HCT116 (cell line): Measurements from ENCODE around the gene APBA2. TPM values are rescaled to one million over a fixed set of nuclear protein-coding genes. Genes with fewer than 3 reads are reported as not detected.

Source experiments
- ATAC-seq: fragments of 200-7000 bp; cut with Tn5 transposase; 2 replicates; pipeline ENCODE4 v1.9.1; 2020; ENCODE audit warnings: mild to moderate bottlenecking, moderate library complexity
- BruUV-seq: library from RNA; stranded (reverse); fragments of 400-500 nt; replicated peaks from 2 replicates; lab custom pipeline; 2021; lab: Mats Ljungman, UMichigan
- CTCF ChIA-PET: fragments of 300-600 bp; sonication (Branson Sonifier 250); formaldehyde crosslinking; loops from one replicate; lab custom pipeline; 2021; ENCODE audit warnings: antibody characterized with exemption; lab: Charles Lee
- POLR2A ChIA-PET: fragments of 300-600, 350-600 bp; sonication (Branson Sonifier 250); formaldehyde crosslinking; loops from one replicate; lab custom pipeline; 2021; ENCODE audit warnings: antibody characterized with exemption; lab: Charles Lee
- RAD21 ChIA-PET, 2 experiments: fragments of 300-600 bp; sonication (Branson Sonifier 250); formaldehyde crosslinking; loops; one replicate each; lab custom pipeline; 2023; ENCODE audit warnings: low total read pairs in 2 of 2; ENCODE audit not compliant: uncharacterized antibody in 2 of 2, unreplicated experiment in 2 of 2, low non-redundant PET in 1 of 2; lab: Charles Lee
- DNase-seq: peaks from one replicate; pipeline ENCODE4 v3.0.0-alpha.2; 2010; ENCODE audit warnings: low read depth, low spot score
- H2AFZ ChIP-seq: fragments of 200-600 bp; shearing (Covaris generic), sonication (generic); 2 replicates; pipeline ENCODE4 v1.6.1; 2017; ENCODE audit warnings: low read depth, mixed run types, mixed read lengths, antibody characterized with exemption, low read length; ENCODE audit not compliant: poor library complexity, severe bottlenecking
- H3K27ac ChIP-seq: 2 replicates; pipeline ENCODE4 v1.5.1; 2012; ENCODE audit warnings: low read depth, low read length
- H3K27me3 ChIP-seq: fragments of 200-600 bp; sonication (generic); 2 replicates; pipeline ENCODE4 v1.6.1; 2016; ENCODE audit warnings: mixed run types, low read length, mixed read lengths; ENCODE audit not compliant: insufficient read depth
- H3K36me3 ChIP-seq, 2 experiments: fragments of 200-500 bp in 1 of 2; fragments of 200-600 bp in 1 of 2; sonication (Bioruptor generic) in 1 of 2; sonication (generic) in 1 of 2; 2 replicates each; pipeline versions ENCODE4 v1.5.1 to v1.6.1; 2014 to 2016; ENCODE audit warnings: low read length in 2 of 2, inconsistent platforms in 1 of 2, mixed read lengths in 1 of 2, mixed run types in 1 of 2; ENCODE audit not compliant: insufficient read depth in 2 of 2, control insufficient read depth in 1 of 2
- H3K4me1 ChIP-seq, 2 experiments: fragments of 200-600 bp in 1 of 2; sonication (generic) in 1 of 2; 2 replicates each; pipeline versions ENCODE4 v1.5.1 to v1.6.1; 2012 to 2017; ENCODE audit warnings: low read length in 2 of 2, inconsistent platforms in 1 of 2, mild to moderate bottlenecking in 1 of 2, mixed read lengths in 1 of 2, mixed run types in 1 of 2, moderate library complexity in 1 of 2; ENCODE audit not compliant: insufficient read depth in 2 of 2, control insufficient read depth in 1 of 2
- H3K4me2 ChIP-seq: fragments of 200-600 bp; sonication (generic); 2 replicates; pipeline ENCODE4 v1.6.1; 2017; ENCODE audit warnings: mixed run types, low read length, mixed read lengths
- H3K4me3 ChIP-seq, 2 experiments: fragments of 200-600 bp in 1 of 2; sonication (generic) in 1 of 2; replicated peaks in 1 of 2; 2 replicates each; pipeline ENCODE4 v1.5.1; 2011 to 2016; ENCODE audit warnings: low read length in 2 of 2, control low read depth in 1 of 2, low read depth in 1 of 2, mild to moderate bottlenecking in 1 of 2, mixed read lengths in 1 of 2, mixed run types in 1 of 2
- H3K79me2 ChIP-seq: fragments of 200-600 bp; sonication (generic); 2 replicates; pipeline ENCODE4 v1.6.1; 2017; ENCODE audit warnings: mild to moderate bottlenecking, mixed run types, low read length, moderate library complexity, mixed read lengths; ENCODE audit not compliant: insufficient read depth
- H3K9ac ChIP-seq: fragments of 200-600 bp; sonication (generic); 2 replicates; pipeline ENCODE4 v1.6.1; 2016; ENCODE audit warnings: low read length, mixed read lengths
- H3K9me2 ChIP-seq: fragments of 200-600 bp; sonication (generic), shearing (Covaris generic); 2 replicates; pipeline ENCODE4 v1.6.1; 2017; ENCODE audit warnings: mixed run types, mild to moderate bottlenecking, moderate library complexity; ENCODE audit not compliant: insufficient read depth
- H3K9me3 ChIP-seq, 2 experiments: fragments of 200-500 bp in 1 of 2; fragments of 200-600 bp in 1 of 2; sonication (Bioruptor generic) in 1 of 2; sonication (generic) in 1 of 2; 2 replicates each; pipeline ENCODE4 v1.6.1; 2014 to 2017; ENCODE audit warnings: low read length in 2 of 2, mixed read lengths in 2 of 2, inconsistent platforms in 1 of 2, low read depth in 1 of 2, mild to moderate bottlenecking in 1 of 2, mixed run types in 1 of 2, moderate library complexity in 1 of 2; ENCODE audit not compliant: control insufficient read depth in 1 of 2, insufficient read depth in 1 of 2
- H4K20me1 ChIP-seq: fragments of 200-600 bp; sonication (generic), shearing (Covaris generic); 2 replicates; pipeline ENCODE4 v1.6.1; 2017; ENCODE audit warnings: mixed run types, mild to moderate bottlenecking, moderate library complexity; ENCODE audit not compliant: insufficient read depth
- CBX3 ChIP-seq: IDR thresholded peaks from 2 replicates; pipeline ENCODE4 v1.6.1; 2012; ENCODE audit warnings: low read depth
- CEBPB ChIP-seq: IDR thresholded peaks from 2 replicates; pipeline ENCODE4 v1.6.1; 2012; ENCODE audit warnings: low read depth
- EGR1 ChIP-seq: IDR thresholded peaks from 2 replicates; pipeline ENCODE4 v1.6.1; 2012; ENCODE audit warnings: low read depth
- EZH2 ChIP-seq: fragments of 200-600 bp; sonication (generic); IDR thresholded peaks from 2 replicates; pipeline ENCODE4 v1.6.1; 2017; ENCODE audit warnings: antibody characterized with exemption, mixed run types
- EZH2phosphoT487 ChIP-seq: fragments of 200-600 bp; IDR thresholded peaks from 2 replicates; pipeline ENCODE4 v1.6.1; 2018; ENCODE audit warnings: antibody characterized with exemption, borderline replicate concordance
- FOSL1 ChIP-seq: IDR thresholded peaks from 2 replicates; pipeline ENCODE4 v1.6.1; 2012; ENCODE audit warnings: low read depth
- JUND ChIP-seq: IDR thresholded peaks from 2 replicates; pipeline ENCODE4 v1.6.1; 2012
- POLR2AphosphoS5 ChIP-seq: IDR thresholded peaks from 2 replicates; pipeline ENCODE4 v1.6.1; 2011; ENCODE audit warnings: mild to moderate bottlenecking, low read depth, low read length, moderate library complexity
- RAD21 ChIP-seq: IDR thresholded peaks from 2 replicates; pipeline ENCODE4 v1.6.1; 2012; ENCODE audit warnings: low read depth, mild to moderate bottlenecking
- SIN3A ChIP-seq: IDR thresholded peaks from 2 replicates; pipeline ENCODE4 v1.6.1; 2012; ENCODE audit warnings: low read depth
- TCF7L2 ChIP-seq: IDR thresholded peaks from 2 replicates; pipeline ENCODE4 v1.7.0; 2011; ENCODE audit warnings: borderline replicate concordance, inconsistent platforms; ENCODE audit not compliant: insufficient read depth, insufficient read length; ENCODE audit errors: extremely low read depth
- YY1 ChIP-seq: IDR thresholded peaks from 2 replicates; pipeline ENCODE4 v1.6.1; 2011; ENCODE audit warnings: low read length, low read depth, moderate library complexity, mild to moderate bottlenecking; ENCODE audit not compliant: insufficient replicate concordance; ENCODE audit errors: extremely low read depth
- ZFX ChIP-seq: fragments of 450-650 bp; IDR thresholded peaks from 2 replicates; pipeline ENCODE4 v1.6.1; 2017
- ZNF274 ChIP-seq: fragments of 200-500 bp; sonication (Bioruptor generic); IDR thresholded peaks from 2 replicates; pipeline ENCODE4 v1.6.1; 2014; ENCODE audit warnings: mild to moderate bottlenecking, low read depth, low read length, inconsistent platforms
- intact Hi-C: fragments of 100-400 bp; cut with micrococcal nuclease; formaldehyde crosslinking; loops from 2 replicates; pipeline ENCODE4 v1.10.0; 2022
- total RNA-seq: library from RNA; stranded (reverse); gene quantifications from one replicate; pipeline ENCODE4 v1.2.1, GENCODE V29; 2021; ENCODE audit not compliant: unreplicated experiment
- TF ChIP-seq, protein P1 (sequence below): IDR thresholded peaks from 2 replicates; pipeline ENCODE4 v1.6.1; 2012
- TF ChIP-seq, protein P2 (sequence below): IDR thresholded peaks from 2 replicates; pipeline ENCODE4 v1.6.1; 2012
- TF ChIP-seq, protein P3 (sequence below): IDR thresholded peaks from 2 replicates; pipeline ENCODE4 v1.6.1; 2012; ENCODE audit warnings: low read depth

Gene APBA2
- total RNA-seq, 1 experiment from 2014 or later = 0.47 TPM

GRCh38 chr15:29109762-29110161 is 224.0 kb downstream of the APBA2 start:
- Histone ChIP-seq H3K36me3 (no peaks in the 10 kb centered on the region), H3K9ac (no peak overlapping the region), H3K79me2 (no peaks in the 10 kb centered on the region), H3K4me2 (no peak overlapping the region), H3K9me2 (no peaks in the 10 kb centered on the region), H3K4me3 (no peak overlapping the region), H3K9me3 (no peaks in the 10 kb centered on the region), H3K27ac (no peak overlapping the region), H3K4me1 (no peaks in the 10 kb centered on the region), H4K20me1 (no peaks in the 10 kb centered on the region), H2AFZ (no peak overlapping the region), H3K27me3 (peaks cover 11% of the 10 kb centered on the region; the same call in 1 of the 2 replicates)
- POLR2A ChIA-PET = no interaction called here
- ATAC-seq = no peak
- intact Hi-C loops = no loop called here
- TF ChIP-seq, protein P1, sequence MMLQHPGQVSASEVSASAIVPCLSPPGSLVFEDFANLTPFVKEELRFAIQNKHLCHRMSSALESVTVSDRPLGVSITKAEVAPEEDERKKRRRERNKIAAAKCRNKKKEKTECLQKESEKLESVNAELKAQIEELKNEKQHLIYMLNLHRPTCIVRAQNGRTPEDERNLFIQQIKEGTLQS = no peak
- TF ChIP-seq CBX3 (no peak), ZNF274 (no peak), EGR1 (no peak)
- BruUV-seq = no TSS peak
- DNase-seq = no peak
- RAD21 ChIA-PET = no interaction called here
- CTCF ChIA-PET = no interaction called here

DNA sequence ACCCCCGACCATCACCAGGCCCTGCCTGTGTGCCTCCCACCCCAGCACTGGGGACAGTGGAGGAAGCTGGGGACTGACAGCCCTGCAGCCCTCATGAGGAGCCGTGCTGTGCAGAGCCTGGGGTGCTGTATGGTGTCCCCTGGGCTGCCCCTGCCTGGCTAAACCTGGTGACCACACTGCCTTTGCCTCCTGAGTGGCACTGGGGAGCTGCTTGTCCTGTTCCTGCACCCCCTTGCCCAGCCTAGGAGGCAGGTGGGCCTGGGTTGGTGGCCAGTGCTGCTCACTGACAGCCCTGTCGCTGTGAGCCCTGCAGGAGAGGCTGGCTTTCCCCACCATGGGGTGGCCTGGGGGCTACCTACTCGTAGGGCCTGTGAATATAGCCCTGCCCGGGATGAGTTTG is 224.4 kb downstream of the APBA2 start:
- ChIA-PET RAD21 (no interaction called here), POLR2A (no interaction called here), CTCF (no interaction called here)
- Histone ChIP-seq H2AFZ (no peak overlapping the region), H3K27ac (no peak overlapping the region), H4K20me1 (no peaks in the 10 kb centered on the region), H3K4me1 (no peaks in the 10 kb centered on the region), H3K9me3 (no peaks in the 10 kb centered on the region), H3K4me3 (no peak overlapping the region), H3K27me3 (peaks cover 11% of the 10 kb centered on the region; the same call in 1 of the 2 replicates), H3K36me3 (no peaks in the 10 kb centered on the region), H3K9me2 (no peaks in the 10 kb centered on the region), H3K4me2 (no peak overlapping the region), H3K9ac (no peak overlapping the region), H3K79me2 (no peaks in the 10 kb centered on the region)
- DNase-seq (no peak), ATAC-seq (no peak)
- intact Hi-C loops = no loop called here
- no TSS peak for BruUV-seq
- TF ChIP-seq EZH2 = no peak
- TF ChIP-seq EGR1 = no peak
- no peak for TF ChIP-seq ZFX
- no peak for TF ChIP-seq RAD21
- no peak for TF ChIP-seq YY1
- no peak for TF ChIP-seq FOSL1
- no peak for TF ChIP-seq POLR2AphosphoS5
- no peak for TF ChIP-seq EZH2phosphoT487
- TF ChIP-seq ZNF274 = no peak
- TF ChIP-seq TCF7L2 = no peak
- TF ChIP-seq, protein P2, sequence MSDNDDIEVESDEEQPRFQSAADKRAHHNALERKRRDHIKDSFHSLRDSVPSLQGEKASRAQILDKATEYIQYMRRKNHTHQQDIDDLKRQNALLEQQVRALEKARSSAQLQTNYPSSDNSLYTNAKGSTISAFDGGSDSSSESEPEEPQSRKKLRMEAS = no peak
- TF ChIP-seq CEBPB = no peak
- no peak for TF ChIP-seq SIN3A
- no peak for TF ChIP-seq JUND
- TF ChIP-seq, protein P3, sequence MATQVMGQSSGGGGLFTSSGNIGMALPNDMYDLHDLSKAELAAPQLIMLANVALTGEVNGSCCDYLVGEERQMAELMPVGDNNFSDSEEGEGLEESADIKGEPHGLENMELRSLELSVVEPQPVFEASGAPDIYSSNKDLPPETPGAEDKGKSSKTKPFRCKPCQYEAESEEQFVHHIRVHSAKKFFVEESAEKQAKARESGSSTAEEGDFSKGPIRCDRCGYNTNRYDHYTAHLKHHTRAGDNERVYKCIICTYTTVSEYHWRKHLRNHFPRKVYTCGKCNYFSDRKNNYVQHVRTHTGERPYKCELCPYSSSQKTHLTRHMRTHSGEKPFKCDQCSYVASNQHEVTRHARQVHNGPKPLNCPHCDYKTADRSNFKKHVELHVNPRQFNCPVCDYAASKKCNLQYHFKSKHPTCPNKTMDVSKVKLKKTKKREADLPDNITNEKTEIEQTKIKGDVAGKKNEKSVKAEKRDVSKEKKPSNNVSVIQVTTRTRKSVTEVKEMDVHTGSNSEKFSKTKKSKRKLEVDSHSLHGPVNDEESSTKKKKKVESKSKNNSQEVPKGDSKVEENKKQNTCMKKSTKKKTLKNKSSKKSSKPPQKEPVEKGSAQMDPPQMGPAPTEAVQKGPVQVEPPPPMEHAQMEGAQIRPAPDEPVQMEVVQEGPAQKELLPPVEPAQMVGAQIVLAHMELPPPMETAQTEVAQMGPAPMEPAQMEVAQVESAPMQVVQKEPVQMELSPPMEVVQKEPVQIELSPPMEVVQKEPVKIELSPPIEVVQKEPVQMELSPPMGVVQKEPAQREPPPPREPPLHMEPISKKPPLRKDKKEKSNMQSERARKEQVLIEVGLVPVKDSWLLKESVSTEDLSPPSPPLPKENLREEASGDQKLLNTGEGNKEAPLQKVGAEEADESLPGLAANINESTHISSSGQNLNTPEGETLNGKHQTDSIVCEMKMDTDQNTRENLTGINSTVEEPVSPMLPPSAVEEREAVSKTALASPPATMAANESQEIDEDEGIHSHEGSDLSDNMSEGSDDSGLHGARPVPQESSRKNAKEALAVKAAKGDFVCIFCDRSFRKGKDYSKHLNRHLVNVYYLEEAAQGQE = no peak
